ENCODE data around the gene AOPEP. TPM values are rescaled to one million over a fixed set of nuclear protein-coding genes. Genes with fewer than 3 reads are reported as not detected.

The AOPEP gene
- total RNA-seq, 1 experiment from 2014 or later = 15.0 TPM

DNA sequence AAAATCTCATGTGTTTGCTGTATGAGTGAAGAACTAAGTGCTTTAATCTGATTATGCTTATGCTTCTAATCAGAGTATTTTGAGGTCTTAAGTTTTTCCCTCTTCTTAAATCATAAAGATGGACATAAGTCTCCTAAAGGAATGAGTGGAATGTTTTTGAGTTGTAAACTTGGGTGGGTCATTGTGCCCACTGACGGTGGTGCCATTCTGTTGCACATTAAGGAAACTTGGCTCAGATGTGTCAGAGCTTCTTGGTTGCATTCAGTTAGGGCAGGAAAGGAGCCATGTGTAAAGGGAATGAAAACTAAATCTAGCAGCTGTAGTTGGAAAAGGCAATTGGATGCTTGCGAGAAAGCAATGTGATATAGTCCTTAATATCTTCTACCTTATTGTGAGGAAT, 334.4 kb downstream of the AOPEP start:
- Histone ChIP-seq H3K23me2 (ENCODE audit: insufficient read length, low read depth, low read length, poor library complexity, severe bottlenecking) (no peaks in the 10 kb centered on the region), H3K14ac (ENCODE audit: insufficient read depth, low read length) (no peak overlapping the region)
- no CpG with 5 or more reads among the region's 2 CpGs for WGBS (ENCODE audit: extremely low coverage, insufficient read length, low lambda C conversion rate)

More for the DNA sequence above, 334.4 kb downstream of the AOPEP start:
- Histone ChIP-seq H3K27me3 (ENCODE audit: insufficient read depth, low read length) (no peaks in the 10 kb centered on the region), H2BK12ac (ENCODE audit: insufficient read length, low read depth, low read length) (no peak overlapping the region), H3K4me2 (ENCODE audit: insufficient read depth, insufficient read length, low read length) (no peak overlapping the region), H3K4ac (ENCODE audit: low read depth, low read length) (no peak overlapping the region), H3K18ac (ENCODE audit: insufficient read length, low read depth, low read length) (no peak overlapping the region), H2BK120ac (ENCODE audit: low read depth, low read length, poor library complexity, severe bottlenecking) (no peak overlapping the region), H2AK5ac (ENCODE audit: insufficient read length, low read length) (no peak overlapping the region), H3K9me3 (ENCODE audit: control insufficient read depth, low read depth, low read length) (no peaks in the 10 kb centered on the region), H2BK5ac (ENCODE audit: insufficient read length, low read length) (no peak overlapping the region), H3K56ac (ENCODE audit: insufficient read length, low read depth, low read length) (no peak overlapping the region), H2BK20ac (ENCODE audit: low read depth, low read length, poor library complexity, severe bottlenecking) (no peak overlapping the region), H3K79me2 (ENCODE audit: insufficient read depth, low read length) (no peaks in the 10 kb centered on the region), H2BK15ac (ENCODE audit: low read depth, low read length) (no peak overlapping the region), H3K27ac (ENCODE audit: insufficient read length, low read depth, low read length) (no peak overlapping the region), H3K79me1 (ENCODE audit: insufficient read depth, low read depth, low read length, poor library complexity, severe bottlenecking) (no peaks in the 10 kb centered on the region), H4K8ac (replicated peaks; ENCODE audit: insufficient read length, low read depth, low read length) (no peak overlapping the region), H2AFZ (ENCODE audit: low read length) (no peak overlapping the region), H3K23ac (ENCODE audit: insufficient read length, low read depth, low read length) (no peak overlapping the region), H3K9ac (ENCODE audit: extremely low read depth, insufficient read length, low read length) (no peak overlapping the region), H4K5ac (ENCODE audit: insufficient read length, low read depth, low read length) (no peak overlapping the region), H4K20me1 (ENCODE audit: control insufficient read depth, insufficient read depth, insufficient read length) (no peaks in the 10 kb centered on the region), H4K91ac (ENCODE audit: insufficient read length, low read depth, low read length) (no peak overlapping the region), H3T11ph (ENCODE audit: low read length) (no peak overlapping the region), H3K4me1 (ENCODE audit: insufficient read depth, low read length) (peaks cover 2% of the 10 kb centered on the region; the same call in 1 of the 2 replicates)
- Mint-ChIP-seq H3K27me3 (ENCODE audit: low read depth) (no peaks in the 10 kb centered on the region), H3K4me1 (peaks cover 21 to 41% of the 10 kb centered on the region in 2 experiments), H3K9me3 (no peaks in the 10 kb centered on the region), H3K4me3 (no peak overlapping the region), H3K36me3 (ENCODE audit: insufficient read depth in 1 of 3, low read depth in 3 of 3) (peaks cover 0 to 5% (median 2%) of the 10 kb centered on the region in 3 experiments; a peak in 4 of 7 replicates), H3K27ac (no peak overlapping the region; a peak in 1 of 7 replicates)
- TF ChIP-seq, protein P1, sequence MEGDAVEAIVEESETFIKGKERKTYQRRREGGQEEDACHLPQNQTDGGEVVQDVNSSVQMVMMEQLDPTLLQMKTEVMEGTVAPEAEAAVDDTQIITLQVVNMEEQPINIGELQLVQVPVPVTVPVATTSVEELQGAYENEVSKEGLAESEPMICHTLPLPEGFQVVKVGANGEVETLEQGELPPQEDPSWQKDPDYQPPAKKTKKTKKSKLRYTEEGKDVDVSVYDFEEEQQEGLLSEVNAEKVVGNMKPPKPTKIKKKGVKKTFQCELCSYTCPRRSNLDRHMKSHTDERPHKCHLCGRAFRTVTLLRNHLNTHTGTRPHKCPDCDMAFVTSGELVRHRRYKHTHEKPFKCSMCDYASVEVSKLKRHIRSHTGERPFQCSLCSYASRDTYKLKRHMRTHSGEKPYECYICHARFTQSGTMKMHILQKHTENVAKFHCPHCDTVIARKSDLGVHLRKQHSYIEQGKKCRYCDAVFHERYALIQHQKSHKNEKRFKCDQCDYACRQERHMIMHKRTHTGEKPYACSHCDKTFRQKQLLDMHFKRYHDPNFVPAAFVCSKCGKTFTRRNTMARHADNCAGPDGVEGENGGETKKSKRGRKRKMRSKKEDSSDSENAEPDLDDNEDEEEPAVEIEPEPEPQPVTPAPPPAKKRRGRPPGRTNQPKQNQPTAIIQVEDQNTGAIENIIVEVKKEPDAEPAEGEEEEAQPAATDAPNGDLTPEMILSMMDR (conservative IDR thresholded peaks at IDR 0.05) = no peak
- no peak for DNase-seq
